H9 (cell line): ENCODE results near the gene CFAP65. TPM values are rescaled to one million over a fixed set of nuclear protein-coding genes. Genes with fewer than 3 reads are reported as not detected.

ENCODE experiments used
- DNase-seq: peaks from one replicate; pipeline ENCODE4 v3.0.0-alpha.2; 2017
- H2AFZ ChIP-seq: one replicate; pipeline ENCODE4 v1.6.1; 2013; ENCODE audit warnings: mild to moderate bottlenecking, low read length, control low read depth, moderate library complexity
- H2AK5ac ChIP-seq: 2 replicates; pipeline ENCODE4 v1.6.1; 2013; ENCODE audit warnings: low read length, control low read depth, mixed read lengths; ENCODE audit not compliant: insufficient read length
- H2BK120ac ChIP-seq: one replicate; pipeline ENCODE4 v1.6.1; 2013; ENCODE audit warnings: low read depth, mild to moderate bottlenecking, low read length, control low read depth, inconsistent platforms; ENCODE audit not compliant: poor library complexity, severe bottlenecking
- H2BK12ac ChIP-seq: 2 replicates; pipeline ENCODE4 v1.6.1; 2013; ENCODE audit warnings: low read length, control low read depth, mixed read lengths, low read depth; ENCODE audit not compliant: insufficient read length
- H2BK15ac ChIP-seq: 2 replicates; pipeline ENCODE4 v1.6.1; 2013; ENCODE audit warnings: low read depth, low read length, control low read depth
- H2BK20ac ChIP-seq: one replicate; pipeline ENCODE4 v1.6.1; 2013; ENCODE audit warnings: low read depth, mild to moderate bottlenecking, low read length, control low read depth, inconsistent platforms; ENCODE audit not compliant: poor library complexity, severe bottlenecking
- H2BK5ac ChIP-seq: 2 replicates; pipeline ENCODE4 v1.6.1; 2013; ENCODE audit warnings: low read length, control low read depth, mixed read lengths; ENCODE audit not compliant: insufficient read length
- H3K14ac ChIP-seq: 2 replicates; pipeline ENCODE4 v1.6.1; 2013; ENCODE audit warnings: low read length, control low read depth; ENCODE audit not compliant: insufficient read depth
- H3K18ac ChIP-seq: 2 replicates; pipeline ENCODE4 v1.6.1; 2013; ENCODE audit warnings: low read depth, mild to moderate bottlenecking, mixed read lengths, low read length, control low read depth; ENCODE audit not compliant: insufficient read length
- H3K23ac ChIP-seq: 2 replicates; pipeline ENCODE4 v1.6.1; 2013; ENCODE audit warnings: low read length, control low read depth, mixed read lengths, low read depth; ENCODE audit not compliant: insufficient read length
- H3K23me2 ChIP-seq: 2 replicates; pipeline ENCODE4 v1.6.1; 2013; ENCODE audit warnings: low read depth, mild to moderate bottlenecking, mixed read lengths, low read length, control low read depth; ENCODE audit not compliant: insufficient read length, poor library complexity, severe bottlenecking
- H3K27ac ChIP-seq: 2 replicates; pipeline ENCODE4 v1.5.1; 2013; ENCODE audit warnings: low read length, control low read depth, mixed read lengths, low read depth; ENCODE audit not compliant: insufficient read length
- H3K27me3 ChIP-seq: 2 replicates; pipeline ENCODE4 v1.6.1; 2013; ENCODE audit warnings: low read length, control low read depth, inconsistent platforms; ENCODE audit not compliant: insufficient read depth
- H3K4ac ChIP-seq: 2 replicates; pipeline ENCODE4 v1.6.1; 2013; ENCODE audit warnings: low read depth, mild to moderate bottlenecking, control low read depth, inconsistent platforms, low read length, moderate library complexity
- H3K4me1 ChIP-seq: 2 replicates; pipeline ENCODE4 v1.6.1; 2013; ENCODE audit warnings: low read length, control low read depth, inconsistent platforms; ENCODE audit not compliant: insufficient read depth
- H3K4me2 ChIP-seq: 2 replicates; pipeline ENCODE4 v1.6.1; 2013; ENCODE audit warnings: low read length, control low read depth, mixed read lengths; ENCODE audit not compliant: insufficient read length, insufficient read depth
- H3K56ac ChIP-seq: 2 replicates; pipeline ENCODE4 v1.6.1; 2013; ENCODE audit warnings: low read depth, mild to moderate bottlenecking, mixed read lengths, low read length, control low read depth; ENCODE audit not compliant: insufficient read length
- H3K79me1 ChIP-seq: 2 replicates; pipeline ENCODE4 v1.6.1; 2013; ENCODE audit warnings: low read depth, mild to moderate bottlenecking, moderate library complexity, low read length, control low read depth, inconsistent platforms; ENCODE audit not compliant: insufficient read depth, poor library complexity, severe bottlenecking
- H3K79me2 ChIP-seq: 2 replicates; pipeline ENCODE4 v1.6.1; 2013; ENCODE audit warnings: low read length, control low read depth, inconsistent platforms; ENCODE audit not compliant: insufficient read depth
- H3K9ac ChIP-seq: 2 replicates; pipeline ENCODE4 v1.6.1; 2013; ENCODE audit warnings: low read length, control low read depth, mixed read lengths; ENCODE audit not compliant: insufficient read length; ENCODE audit errors: extremely low read depth
- H3K9me3 ChIP-seq: one replicate; pipeline ENCODE4 v1.6.1; 2013; ENCODE audit warnings: low read depth, low read length, inconsistent platforms; ENCODE audit not compliant: control insufficient read depth
- H3T11ph ChIP-seq: one replicate; pipeline ENCODE4 v1.6.1; 2013; ENCODE audit warnings: mild to moderate bottlenecking, low read length, control low read depth, inconsistent platforms
- H4K20me1 ChIP-seq: one replicate; pipeline ENCODE4 v1.6.1; 2013; ENCODE audit not compliant: control insufficient read depth, insufficient read length, insufficient read depth
- H4K5ac ChIP-seq: 2 replicates; pipeline ENCODE4 v1.6.1; 2013; ENCODE audit warnings: low read depth, mild to moderate bottlenecking, mixed read lengths, low read length, control low read depth; ENCODE audit not compliant: insufficient read length
- H4K8ac ChIP-seq: replicated peaks from 2 replicates; pipeline ENCODE4 v1.6.1; 2013; ENCODE audit warnings: low read length, control low read depth, mixed read lengths, low read depth; ENCODE audit not compliant: insufficient read length
- H4K91ac ChIP-seq: 2 replicates; pipeline ENCODE4 v1.6.1; 2013; ENCODE audit warnings: low read depth, mild to moderate bottlenecking, moderate library complexity, mixed read lengths, low read length, control low read depth; ENCODE audit not compliant: insufficient read length
- H3K27ac Mint-ChIP-seq, 3 experiments: 2 replicates in 2 of 3; 3 replicates in 1 of 3; pipeline ENCODE4 v1.8.0; 2020 to 2021; ENCODE audit warnings: mixed read lengths in 3 of 3, mild to moderate bottlenecking in 1 of 3, moderate library complexity in 1 of 3
- H3K27me3 Mint-ChIP-seq: 2 replicates; pipeline ENCODE4 v1.8.0; 2021; ENCODE audit warnings: low read depth, mild to moderate bottlenecking, moderate library complexity, mixed read lengths
- H3K36me3 Mint-ChIP-seq, 3 experiments: 2 replicates in 2 of 3; 3 replicates in 1 of 3; pipeline ENCODE4 v1.8.0; 2020 to 2021; ENCODE audit warnings: low read depth in 3 of 3, mixed read lengths in 3 of 3; ENCODE audit not compliant: insufficient read depth in 1 of 3
- H3K4me1 Mint-ChIP-seq, 2 experiments: 2 replicates each; pipeline ENCODE4 v1.8.0; 2020; ENCODE audit warnings: mixed read lengths in 2 of 2
- H3K4me3 Mint-ChIP-seq, 2 experiments: 2 replicates in 1 of 2; 3 replicates in 1 of 2; pipeline ENCODE4 v1.8.0; 2020 to 2021; ENCODE audit warnings: mild to moderate bottlenecking in 2 of 2, mixed read lengths in 2 of 2, moderate library complexity in 1 of 2
- H3K9me3 Mint-ChIP-seq, 2 experiments: 2 replicates in 1 of 2; 3 replicates in 1 of 2; pipeline ENCODE4 v1.8.0; 2020; ENCODE audit warnings: mild to moderate bottlenecking in 2 of 2, mixed read lengths in 2 of 2, moderate library complexity in 1 of 2
- CTCF ChIP-seq: fragments of 200-600 bp; sonication (generic); conservative IDR thresholded peaks from 3 replicates; pipeline ENCODE4 v1.8.0; 2021; ENCODE audit warnings: antibody characterized with exemption, mild to moderate bottlenecking
- WGBS: extraction: QIAGEN DNeasy Blood & Tissue Kit; methylation state at CpG from one replicate; pipeline ENCODE4 v1.1.7; 2013; ENCODE audit warnings: missing lambda C conversion rate, low lambda C conversion rate, mixed read lengths; ENCODE audit not compliant: insufficient read length; ENCODE audit errors: extremely low coverage; 5-methylcytosine and 5-hydroxymethylcytosine counted together
- total RNA-seq: library from RNA; stranded (reverse); gene quantifications from 2 replicates; pipeline ENCODE4 v1.2.1, GENCODE V29; 2021

CFAP65 gene
- total RNA-seq, 1 experiment from 2014 or later = 0.20 TPM

GRCh38 chr2:219059725-219060682, 18.7 kb upstream of the CFAP65 start:
- peak overlapping the region; percentile 48 for H3K4me2 ChIP-seq
- no peaks in the 10 kb centered on the region for H3K4me1 ChIP-seq
- no peaks in the 10 kb centered on the region for H4K20me1 ChIP-seq
- H2AK5ac ChIP-seq = no peak overlapping the region
- H3T11ph ChIP-seq = no peak overlapping the region
- no peak overlapping the region for H2BK12ac ChIP-seq
- Mint-ChIP-seq H3K4me3 (peak overlapping the region; percentile 42 to 75), H3K4me1 (peaks cover 29 to 42% of the 10 kb centered on the region in 2 experiments), H3K27me3 (peaks cover 89% of the 10 kb centered on the region), H3K27ac (no peak overlapping the region; a peak in 1 of 7 replicates), H3K9me3 (peaks cover 0 to 3% of the 10 kb centered on the region in 2 experiments; a peak in 2 of 5 replicates), H3K36me3 (no peaks in the 10 kb centered on the region)
- no peak overlapping the region for H2BK5ac ChIP-seq
- no peak overlapping the region for H3K14ac ChIP-seq
- no peak overlapping the region for H2BK120ac ChIP-seq
- H3K4ac ChIP-seq = no peak overlapping the region
- no peak overlapping the region for H3K56ac ChIP-seq
- no peak for TF ChIP-seq CTCF
- H3K9ac ChIP-seq = no peak overlapping the region
- H3K79me2 ChIP-seq = no peaks in the 10 kb centered on the region
- H2BK15ac ChIP-seq = no peak overlapping the region
- WGBS = no CpG with 5 or more reads among the region's 81 CpGs
- H3K18ac ChIP-seq = no peak overlapping the region
- H2BK20ac ChIP-seq = no peak overlapping the region
- no peaks in the 10 kb centered on the region for H3K79me1 ChIP-seq
- no peak overlapping the region for H4K8ac ChIP-seq
- peak; percentile 39 for DNase-seq
- H3K27ac ChIP-seq = no peak overlapping the region
- no peak overlapping the region for H3K23ac ChIP-seq
- no peaks in the 10 kb centered on the region for H3K9me3 ChIP-seq
- H3K27me3 ChIP-seq = peaks cover 71% of the 10 kb centered on the region
- H3K23me2 ChIP-seq = peaks cover 3% of the 10 kb centered on the region
- H2AFZ ChIP-seq = no peak overlapping the region
- no peak overlapping the region for H4K91ac ChIP-seq
- H4K5ac ChIP-seq = no peak overlapping the region
